ENCODE data around the gene CHST11.
A peak's percentile ranks its signal among the peaks of the same experiment; 100 is the strongest.

CHST11 gene

DNA sequence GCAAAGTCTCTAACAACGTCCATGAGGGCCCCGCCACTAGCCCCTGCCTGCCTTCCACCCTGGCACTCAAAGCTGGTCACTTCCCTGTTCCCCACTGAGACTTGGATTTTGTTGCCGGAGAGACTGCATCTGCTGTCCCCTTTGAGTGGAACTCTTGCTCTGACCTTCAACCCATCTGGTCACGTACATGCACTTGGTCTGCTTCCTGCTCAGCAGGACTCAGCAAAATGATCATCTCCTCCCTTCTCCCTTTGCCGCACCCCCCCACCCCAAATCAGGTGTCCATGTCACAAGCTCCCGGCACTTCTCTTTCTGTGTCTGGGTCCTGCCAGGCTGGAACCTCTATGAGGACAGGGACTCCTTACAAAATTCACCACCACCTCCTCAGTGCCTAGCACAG lies 180.9 kb downstream of the CHST11 start:
- DNase-seq, result no peak

DNA sequence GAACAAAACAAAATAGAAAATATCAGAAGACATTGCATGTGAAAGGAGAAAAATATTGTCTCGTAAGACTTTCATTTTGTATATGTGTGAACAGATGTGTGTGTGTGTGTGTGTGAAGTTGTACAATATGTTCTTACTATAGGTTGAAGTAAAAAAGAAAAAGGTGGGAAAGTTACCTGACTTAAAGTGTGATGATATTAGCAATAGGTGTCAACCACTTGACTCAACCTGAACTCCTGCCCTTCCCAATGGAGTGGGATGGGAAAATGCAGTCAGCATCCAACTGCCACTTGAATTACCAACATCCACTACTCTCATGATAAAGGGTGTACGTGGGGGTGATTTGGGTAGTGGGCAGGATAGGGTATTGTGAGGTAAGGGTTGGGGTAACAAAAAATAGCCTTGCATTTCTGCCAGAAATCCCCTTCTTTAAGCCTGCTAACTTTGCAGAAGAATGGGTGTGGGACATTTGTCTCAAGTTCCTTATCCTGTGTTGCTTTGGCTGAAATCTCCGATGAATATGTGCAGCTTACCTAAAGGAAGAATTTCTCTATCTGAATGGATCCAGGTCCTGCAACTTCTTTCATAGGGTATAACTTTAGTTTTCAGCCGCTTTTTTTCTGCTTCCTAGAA lies 181.6 kb downstream of the CHST11 start:
- no peak for DNase-seq

DNA sequence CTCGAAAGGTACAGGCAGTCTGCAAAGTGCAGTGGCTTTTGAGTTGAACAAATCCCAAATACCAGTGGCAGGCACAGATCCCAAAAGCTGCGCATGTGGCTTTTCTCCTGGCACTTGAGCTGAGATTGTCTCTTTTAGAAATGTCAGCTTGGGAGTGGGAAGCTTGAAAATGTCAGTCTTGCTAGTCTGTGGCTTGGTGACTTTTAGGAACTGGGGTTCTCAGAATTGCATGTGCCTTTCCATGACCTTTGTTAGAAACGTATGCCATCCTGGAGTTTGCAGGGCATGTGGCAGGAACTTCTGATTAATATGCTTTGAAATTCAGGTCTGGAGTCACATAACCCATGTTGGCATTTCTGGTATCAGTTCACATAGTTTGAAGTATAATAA lies 182.1 kb downstream of the CHST11 start:
- no peak for DNase-seq

DNA sequence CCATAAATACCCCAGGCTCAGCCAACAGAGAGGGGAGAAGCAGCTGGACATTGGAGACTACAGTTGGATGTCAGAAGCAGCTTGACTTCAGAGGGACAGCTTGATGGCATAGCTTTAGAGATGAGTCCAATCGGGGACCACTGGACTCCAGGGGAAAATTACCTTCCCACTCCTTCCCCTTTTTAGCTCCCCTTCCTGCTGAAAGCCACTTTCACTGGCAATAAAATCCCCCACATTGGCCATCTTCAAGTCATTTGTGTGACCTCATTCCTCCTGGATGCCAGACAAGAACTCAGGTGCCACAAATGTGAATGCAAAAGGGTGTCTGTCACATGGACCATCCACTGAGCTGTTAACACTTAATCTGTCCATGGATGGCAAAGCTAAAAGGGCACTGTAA lies 184.2 kb downstream of the CHST11 start:
- DNase-seq, result no peak

DNA sequence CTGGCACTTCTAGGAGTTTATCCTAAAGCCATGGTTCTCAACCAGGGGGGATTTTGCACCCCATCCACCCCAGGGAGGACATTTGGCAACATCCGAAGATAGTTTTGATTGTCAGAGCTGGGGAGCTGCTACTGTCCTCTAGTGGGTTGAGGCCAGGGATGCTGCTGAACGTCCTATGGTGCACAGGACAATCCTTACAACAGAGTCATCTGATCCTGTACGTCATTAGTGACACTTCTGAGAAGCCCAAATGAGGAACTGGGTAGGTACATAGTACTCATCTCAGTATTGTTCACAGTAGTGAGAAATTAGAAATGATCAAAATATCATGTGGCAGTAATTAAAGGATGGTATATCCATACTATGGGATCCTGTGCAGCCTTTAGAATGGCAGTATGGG lies 185.1 kb downstream of the CHST11 start:
- no peak for DNase-seq

DNA sequence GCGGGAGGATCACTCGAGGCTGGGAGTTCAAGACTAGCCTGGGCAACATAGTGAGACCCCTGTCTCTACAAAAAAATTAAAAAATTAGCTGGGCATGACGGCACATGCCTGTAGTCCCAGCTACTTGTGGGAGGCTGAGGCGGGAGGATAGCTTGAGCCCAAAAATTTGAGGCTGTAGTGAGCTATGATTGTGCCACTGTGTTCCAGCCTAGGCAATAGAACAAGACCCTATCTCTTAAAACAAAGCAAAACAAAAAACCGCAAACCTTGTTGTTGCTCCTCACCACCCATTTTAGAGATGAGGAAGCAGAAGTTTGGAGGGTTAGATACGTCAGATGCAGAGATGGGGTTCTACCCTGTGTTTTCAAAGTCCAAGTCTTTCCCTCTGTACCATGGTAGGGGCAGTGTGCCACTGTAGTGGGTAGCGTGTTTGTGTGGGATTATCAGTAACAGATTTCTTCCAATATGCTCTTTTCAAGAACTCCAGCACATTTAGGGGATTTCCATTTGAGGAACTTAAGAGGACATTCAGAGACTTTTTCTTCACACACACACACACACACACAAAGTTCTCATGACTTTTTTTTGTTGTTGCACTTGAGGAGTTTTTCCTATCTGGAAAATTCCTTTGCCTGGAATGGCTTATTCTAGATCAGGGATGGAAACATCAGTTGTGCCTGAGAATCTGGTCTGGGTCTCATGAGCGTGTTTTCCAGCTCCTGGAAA lies 186.5 kb downstream of the CHST11 start:
- no peak for DNase-seq

DNA sequence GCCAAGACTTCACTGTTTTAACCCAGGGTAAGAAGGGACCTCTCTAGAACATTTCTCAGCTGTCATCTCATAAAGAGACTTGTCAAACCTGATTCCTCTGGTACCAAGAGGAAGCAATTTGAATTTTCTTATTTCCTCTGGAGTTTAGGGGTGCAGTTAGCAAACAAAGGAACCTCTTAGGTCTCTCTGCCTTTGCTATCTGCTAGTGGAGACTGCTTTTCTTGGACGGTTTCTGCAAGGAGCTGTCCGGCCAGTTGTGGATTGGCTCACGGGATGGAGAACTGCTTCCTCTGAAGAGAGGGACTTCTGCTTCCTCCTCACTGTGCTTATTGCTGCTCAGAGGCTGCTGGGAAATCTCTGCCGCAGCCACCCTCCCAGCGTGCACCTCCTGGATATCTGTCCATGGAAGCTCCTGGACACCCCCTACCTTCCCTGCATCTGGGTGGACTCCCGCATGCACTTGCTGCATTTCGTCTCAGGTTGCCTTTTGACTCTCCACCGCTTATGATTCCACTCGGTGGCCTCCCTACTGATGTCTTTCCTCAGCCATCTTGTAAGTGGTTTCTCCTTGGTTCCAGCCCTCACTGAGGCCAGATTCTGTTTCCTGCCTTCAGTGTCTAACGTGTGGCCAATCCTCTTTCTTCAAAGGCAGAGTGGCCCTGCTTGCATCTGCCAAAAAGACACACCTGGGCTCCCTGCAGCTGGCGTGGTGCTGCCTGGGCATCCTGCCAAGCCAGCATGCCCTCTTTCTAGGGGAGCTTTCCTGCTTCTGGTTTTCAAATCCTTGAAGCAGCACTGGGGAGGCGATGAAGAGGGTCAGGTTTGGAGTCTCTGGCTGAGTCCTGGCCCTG lies 187.3 kb downstream of the CHST11 start:
- peak; percentile 86 for DNase-seq

DNA sequence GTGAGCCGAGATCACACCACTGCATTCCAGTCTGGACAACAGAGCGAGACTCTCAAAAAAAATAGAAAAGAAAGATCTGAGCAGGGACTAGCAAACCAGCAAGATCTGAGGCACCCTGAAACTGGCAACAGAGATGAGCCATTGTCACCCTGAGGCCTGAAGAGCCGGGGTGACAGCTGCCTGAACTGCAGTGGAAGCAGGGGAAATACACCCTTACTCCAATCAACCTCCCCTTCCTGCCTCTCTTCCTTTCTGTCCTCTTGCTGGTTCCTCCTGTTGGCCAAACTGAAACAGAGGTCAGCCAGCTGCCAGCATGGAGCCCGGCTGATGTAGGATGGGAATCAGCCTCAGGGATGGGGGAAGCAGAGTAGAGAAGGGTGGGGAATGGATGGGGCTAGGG lies 192.0 kb downstream of the CHST11 start:
- DNase-seq, result no peak

DNA sequence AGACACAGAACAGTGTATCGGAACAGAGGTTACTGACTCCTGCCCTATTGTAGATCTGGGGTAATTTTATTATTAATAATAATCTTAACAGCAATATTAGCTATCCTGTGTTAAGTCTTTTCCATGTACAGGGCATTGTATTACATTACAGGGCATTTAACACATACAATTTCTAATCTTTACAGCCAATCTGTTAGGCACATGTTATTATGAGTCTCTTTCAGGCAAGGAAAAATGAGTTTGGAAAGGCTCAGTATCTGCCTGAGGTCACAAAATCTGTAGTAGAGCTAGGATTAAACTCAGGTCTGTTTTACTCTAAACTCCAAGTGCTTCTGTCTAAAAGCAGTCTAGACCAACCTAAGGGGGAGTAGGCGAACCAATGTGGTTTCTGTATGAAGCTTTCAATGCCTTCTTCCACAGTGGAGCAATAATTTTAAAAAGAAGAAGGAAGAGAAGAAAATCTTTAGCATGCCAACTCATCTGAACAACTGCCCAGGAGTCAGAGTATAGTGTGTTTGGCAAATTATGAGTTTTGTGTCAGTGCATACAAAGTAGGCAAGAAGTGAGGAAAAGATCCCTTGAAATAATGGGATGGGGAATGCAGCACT lies 192.6 kb downstream of the CHST11 start:
- no peak for DNase-seq

DNA sequence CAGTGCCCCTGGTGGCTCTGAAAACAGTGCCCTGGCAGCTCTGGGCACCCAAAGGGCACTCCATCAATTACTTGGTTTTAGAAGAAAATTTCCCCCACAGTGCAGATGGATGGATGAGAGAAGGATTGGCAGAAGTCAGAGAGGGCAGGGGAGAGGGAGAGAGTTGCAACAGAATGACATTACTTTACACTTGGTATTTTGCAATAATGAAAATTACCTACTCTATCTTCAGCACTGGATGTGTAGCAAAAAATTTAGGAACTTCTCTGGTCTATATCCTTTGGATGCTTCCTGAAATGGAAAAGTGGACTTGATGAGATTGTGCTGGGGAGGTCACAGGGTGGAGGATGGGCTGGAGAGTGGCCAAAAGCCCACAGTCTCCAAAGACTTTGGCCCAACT lies 193.2 kb downstream of the CHST11 start:
- no peak for DNase-seq

DNA sequence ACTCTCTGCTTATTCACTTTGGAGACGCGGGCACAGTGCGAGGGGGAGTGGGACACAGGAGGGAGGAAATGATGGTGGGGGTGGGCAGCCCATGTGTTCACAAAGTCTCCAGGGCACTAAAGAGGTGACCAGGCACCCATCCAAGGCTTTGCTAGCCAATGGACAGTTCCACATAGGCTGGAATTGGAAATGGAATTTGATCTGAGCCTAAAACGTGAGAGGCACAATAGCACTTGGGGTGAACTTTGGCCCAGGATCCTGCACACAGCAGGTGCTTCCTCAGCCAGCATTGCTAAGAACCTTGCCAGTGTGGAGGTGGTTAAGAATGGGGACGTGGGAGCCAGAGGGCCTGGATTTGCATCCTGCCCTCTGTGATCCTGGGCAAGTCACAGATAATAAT lies 193.8 kb downstream of the CHST11 start:
- no peak for DNase-seq

DNA sequence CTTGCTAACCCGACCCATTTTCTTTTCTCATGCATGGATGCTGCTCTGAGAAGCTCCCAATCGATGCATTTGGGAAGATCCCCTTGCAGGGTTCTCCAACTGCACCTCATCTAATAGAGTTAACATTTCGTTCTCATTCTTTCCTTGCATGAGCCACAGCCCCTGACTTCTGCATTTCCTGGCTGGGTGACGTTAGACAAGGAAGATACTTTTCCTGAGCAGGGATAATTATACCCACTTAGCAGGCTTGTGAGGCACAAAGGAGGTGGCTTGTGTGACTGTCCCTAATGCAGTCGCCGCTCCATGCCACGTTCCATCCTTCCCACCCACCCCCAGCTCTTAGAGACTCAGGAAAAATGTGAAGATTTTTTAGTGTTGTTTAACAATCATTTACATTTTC lies 195.1 kb downstream of the CHST11 start:
- no peak for DNase-seq

DNA sequence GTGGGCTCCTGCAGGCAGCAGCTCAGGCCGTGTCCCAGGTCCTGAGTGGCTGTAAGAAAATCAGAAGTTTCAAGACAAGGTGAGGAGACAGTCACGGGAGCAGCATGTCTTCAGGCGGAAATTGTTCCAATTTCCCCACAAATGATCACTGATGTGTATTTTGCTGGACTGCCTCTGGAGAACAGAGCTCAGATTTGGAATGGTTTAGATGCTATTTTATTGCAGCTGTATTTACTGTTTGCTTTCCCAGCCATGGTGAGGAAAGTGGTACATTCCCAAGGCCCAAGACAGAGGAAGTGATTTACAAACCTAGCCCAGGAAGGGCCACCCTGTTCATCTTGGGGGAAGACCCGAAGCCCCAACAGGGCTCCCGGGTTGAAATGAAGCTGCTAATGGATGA lies 195.6 kb downstream of the CHST11 start:
- no peak for DNase-seq

DNA sequence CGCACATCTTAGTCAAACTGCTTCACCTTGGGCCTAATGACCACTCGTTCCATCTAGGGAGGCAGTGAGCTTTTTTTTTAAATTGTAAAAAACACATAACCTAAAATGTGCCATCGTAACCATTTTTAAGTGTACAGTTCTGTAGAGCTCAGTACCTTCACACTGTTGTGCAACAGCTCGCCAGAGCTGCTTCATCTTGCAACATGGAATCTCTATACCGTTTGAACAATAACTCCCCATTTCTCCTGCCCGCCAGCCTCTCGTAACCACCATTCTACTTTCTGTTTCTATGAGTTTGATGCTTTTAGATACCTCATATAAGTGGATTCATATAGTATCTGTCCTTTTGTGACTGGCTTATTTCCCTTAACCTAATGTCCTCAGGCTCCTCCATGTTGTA lies 196.2 kb downstream of the CHST11 start:
- no peak for DNase-seq

DNA sequence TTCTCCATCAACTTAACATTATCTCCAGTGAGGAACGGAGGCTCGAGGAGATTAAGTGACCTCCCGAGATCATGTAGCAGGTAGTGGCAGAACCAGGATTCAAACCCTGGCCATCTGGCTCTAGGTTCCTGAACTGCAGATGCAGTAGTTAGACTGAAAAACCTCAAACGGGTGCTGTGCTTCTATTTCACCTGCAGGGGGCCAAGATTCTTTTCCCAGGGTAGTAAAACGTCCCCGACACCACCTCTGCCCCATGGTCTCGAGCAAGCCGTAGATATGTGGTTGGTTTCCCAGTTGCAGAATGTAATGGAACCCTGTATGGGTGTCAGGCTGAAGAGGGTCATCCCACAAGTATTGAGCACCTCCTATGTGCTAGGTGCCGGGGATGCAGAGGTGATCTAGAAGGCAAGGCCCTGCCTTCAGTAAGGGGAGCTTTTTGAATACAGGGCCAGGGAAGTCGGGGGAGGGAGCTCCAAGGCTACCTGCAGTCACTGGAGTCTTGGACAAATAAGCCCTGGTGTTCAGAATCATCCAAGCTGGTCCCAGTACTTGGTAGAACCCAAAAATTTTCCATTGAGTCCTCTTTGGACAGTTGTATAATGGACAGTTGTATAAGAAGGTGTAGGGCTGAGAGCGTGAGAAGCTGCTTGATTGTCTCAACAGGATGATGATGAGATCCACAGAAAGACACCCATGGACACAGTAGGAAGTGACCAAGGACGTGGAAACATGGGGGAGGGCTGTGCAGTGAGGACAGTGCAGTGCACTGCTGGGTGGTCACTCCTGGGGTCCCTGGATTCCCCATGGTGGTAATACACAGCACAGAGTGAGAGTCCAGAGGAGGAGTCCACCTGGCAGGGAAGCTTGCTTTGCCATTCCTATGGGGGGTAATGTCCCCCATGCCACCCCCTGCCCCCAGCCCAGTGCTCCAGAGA lies 197.2 kb downstream of the CHST11 start:
- DNase-seq, result no peak

DNA sequence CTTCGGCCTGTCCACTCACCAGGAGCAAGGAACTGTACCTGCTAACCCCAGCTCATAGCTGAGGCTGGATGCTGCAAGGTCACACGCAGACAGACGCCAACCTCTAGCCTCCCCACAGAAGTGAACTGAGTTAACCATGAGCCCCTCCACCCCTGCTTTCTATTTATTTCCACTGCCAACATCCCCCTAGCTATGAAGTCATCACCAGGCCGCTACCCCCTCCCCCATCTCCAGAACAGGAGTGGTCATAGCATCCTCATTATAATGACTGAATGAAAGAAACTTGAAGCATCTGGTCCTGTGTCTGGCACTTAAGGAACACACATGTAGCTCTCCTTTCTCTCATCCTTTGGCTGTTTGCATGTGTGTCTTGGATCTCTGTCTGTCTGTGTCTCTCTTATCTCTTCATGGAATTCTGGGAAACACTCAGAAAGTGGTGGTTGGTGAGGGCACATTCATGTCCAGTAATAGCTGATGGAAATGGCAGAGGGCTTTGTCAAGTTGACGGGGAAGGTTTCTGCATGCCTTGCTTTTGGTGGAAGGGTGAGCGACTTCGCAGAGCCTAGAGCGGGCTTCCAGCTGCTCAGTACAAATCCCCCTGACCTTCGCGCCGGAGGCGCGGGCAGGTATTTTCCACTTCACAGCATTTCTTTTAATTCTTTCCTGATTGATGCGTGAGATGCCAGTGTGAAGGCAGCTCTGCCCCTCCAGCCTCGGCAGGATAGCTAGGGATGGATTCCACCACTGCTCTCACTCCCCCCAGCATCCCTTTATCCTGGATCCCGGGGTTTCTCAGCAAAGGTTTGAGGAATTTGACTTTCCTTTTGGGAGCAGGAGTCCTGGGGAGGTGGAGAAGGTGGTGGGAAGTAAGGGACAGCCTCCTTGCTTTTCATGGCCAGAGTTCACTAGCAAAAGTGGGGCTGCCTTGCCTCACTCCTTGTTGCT lies 198.2 kb downstream of the CHST11 start:
- DNase-seq, result no peak

DNA sequence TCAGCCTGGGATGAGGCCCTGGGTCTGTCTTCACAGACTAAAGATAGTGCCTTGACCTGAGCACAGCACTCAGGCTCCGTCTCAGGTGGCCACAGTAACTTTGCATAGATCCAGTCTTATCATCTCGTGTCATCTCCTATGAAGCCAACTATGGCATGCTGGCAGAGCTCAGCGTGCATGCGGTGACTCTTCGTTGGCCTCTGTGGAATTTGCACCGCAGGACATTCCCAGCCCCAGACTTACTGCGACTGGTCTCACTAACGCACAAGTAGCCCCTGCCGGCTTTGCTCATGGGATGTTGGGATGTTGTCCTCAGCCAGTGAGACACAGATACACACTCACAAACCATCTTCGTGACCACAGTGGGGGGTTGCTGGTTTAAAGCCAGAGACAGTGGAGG lies 199.6 kb downstream of the CHST11 start:
- DNase-seq, result no peak

DNA sequence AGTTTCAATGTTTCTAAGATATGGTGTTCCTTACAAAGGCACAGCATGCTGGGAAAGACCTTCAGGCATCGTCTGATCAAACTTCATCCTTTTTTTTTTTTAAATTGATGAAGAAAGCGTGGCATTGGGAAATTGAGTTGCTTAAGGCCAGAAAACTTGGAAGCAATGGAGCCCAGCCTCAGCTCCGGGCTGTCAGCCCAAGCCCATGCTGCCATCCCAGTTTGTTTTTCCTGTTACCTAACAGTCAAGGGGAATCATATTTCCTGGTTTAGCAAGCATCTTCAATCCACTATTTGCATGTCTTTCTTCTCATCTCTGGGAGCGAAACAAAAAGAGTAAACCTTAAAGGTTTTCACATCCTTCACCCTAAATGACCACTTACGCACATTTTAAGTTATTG lies 200.2 kb downstream of the CHST11 start:
- DNase-seq, result peak; percentile 50

DNA sequence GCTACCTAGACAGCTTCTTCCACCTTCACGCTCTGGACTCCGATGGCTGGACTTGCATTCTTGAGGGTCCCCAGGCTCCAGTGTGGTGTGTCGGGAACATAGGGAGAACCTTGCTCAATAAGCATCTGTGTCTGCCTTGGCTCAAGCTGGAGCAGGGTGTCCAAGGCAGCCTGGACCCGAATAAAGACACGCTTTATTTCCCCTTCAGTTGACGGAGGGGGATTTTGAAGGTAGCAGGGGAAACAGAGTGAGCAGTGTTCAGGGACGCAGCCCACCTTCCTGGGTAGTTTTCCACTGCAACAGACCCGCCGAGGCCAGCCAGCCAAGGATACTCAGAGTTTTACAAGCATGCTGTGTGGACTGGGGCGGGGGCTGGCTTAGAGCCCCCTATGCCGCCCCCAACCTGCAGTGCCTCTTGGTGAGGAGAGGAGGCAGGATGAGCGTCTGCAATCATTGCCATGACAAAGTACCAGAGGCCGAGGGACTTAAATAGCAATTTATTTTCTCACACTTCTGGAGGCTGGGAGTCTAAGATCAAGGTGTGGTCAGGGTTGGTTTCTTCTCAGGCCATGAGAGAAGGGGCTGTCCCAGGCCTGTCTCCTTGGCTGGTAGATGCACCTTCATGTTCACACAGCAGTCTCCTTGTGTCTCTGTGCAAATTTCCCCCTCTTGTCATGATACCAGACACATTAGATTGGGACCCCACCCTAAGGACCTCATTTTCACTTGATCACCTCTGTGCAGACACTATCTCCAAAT lies 201.2 kb downstream of the CHST11 start:
- DNase-seq, result no peak

DNA sequence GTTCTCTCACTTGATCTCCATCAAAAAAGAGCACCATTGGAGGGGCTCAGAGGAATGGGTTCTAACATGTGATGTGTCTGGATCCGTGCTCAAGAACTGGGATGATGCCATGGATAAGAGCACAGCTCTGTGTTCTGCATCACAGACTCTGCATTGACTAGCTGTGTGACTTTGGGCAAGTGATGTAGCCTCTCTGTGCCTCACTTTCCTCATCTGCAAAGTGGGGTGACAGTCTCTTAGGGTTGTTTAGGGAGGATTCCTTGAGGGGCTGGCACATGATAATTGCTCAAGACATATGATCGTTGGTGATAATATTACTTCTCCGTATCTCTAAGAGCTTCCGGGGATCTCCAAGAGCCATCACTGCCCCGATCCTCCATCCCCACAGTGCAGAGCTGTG lies 202.3 kb downstream of the CHST11 start:
- DNase-seq, result no peak

DNA sequence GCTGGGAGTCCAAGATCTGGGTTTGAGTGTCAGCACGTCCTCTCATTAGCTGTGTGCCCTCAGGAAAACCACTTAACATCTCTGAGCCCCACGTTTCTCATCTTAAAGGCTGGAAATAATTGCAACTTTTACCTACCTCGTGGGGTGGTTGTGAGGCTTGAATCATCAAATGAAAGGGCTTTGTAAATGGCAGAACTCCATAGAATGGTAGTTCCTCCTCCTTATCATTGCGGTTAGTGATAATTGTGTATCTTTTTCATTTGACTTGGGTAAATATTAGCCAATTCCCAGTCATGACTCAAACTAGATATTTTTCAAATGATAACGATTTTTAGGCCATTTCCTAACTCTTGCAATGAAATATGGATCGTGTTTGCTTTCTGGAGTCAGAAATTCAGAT lies 205.5 kb downstream of the CHST11 start:
- no peak for DNase-seq
